Subcutaneous abdominal adipose tissue (tissue), 5 donors: ENCODE measurements around the gene RNASE1.

Experiments used
- H3K27ac ChIP-seq: one replicate; pipeline ENCODE4 v1.7.0; 2013; ENCODE audit warnings: low read depth, mild to moderate bottlenecking, inconsistent platforms, low read length, moderate library complexity
- H3K27me3 ChIP-seq, 5 donors: one replicate each; pipeline ENCODE4 v1.7.0; 2013; ENCODE audit warnings: low read length in 5 of 5, inconsistent platforms in 1 of 5; ENCODE audit not compliant: control insufficient read depth in 5 of 5, insufficient read depth in 4 of 5
- H3K36me3 ChIP-seq, 5 donors: one replicate each; pipeline ENCODE4 v1.7.0; 2013; ENCODE audit warnings: low read length in 5 of 5; ENCODE audit not compliant: control insufficient read depth in 5 of 5, insufficient read depth in 5 of 5
- H3K4me1 ChIP-seq, 5 donors: one replicate each; pipeline ENCODE4 v1.7.0; 2013; ENCODE audit warnings: low read length in 5 of 5, mild to moderate bottlenecking in 3 of 5, moderate library complexity in 1 of 5; ENCODE audit not compliant: control insufficient read depth in 5 of 5, insufficient read depth in 5 of 5
- H3K4me3 ChIP-seq, 5 donors: one replicate each; pipeline ENCODE4 v1.7.0; 2013; ENCODE audit warnings: low read length in 5 of 5, low read depth in 1 of 5
- H3K9ac ChIP-seq, 5 donors: one replicate each; pipeline ENCODE4 v1.7.0; 2013; ENCODE audit warnings: low read length in 5 of 5, mild to moderate bottlenecking in 4 of 5, moderate library complexity in 3 of 5
- H3K9me3 ChIP-seq, 5 donors: one replicate each; pipeline ENCODE4 v1.7.0; 2013; ENCODE audit warnings: low read length in 5 of 5; ENCODE audit not compliant: control insufficient read depth in 5 of 5
- donor health status: healthy.
- donor health status: healthy.
- donor health status: healthy.
- donor health status: healthy.
- donor health status: healthy.

The RNASE1 gene

DNA sequence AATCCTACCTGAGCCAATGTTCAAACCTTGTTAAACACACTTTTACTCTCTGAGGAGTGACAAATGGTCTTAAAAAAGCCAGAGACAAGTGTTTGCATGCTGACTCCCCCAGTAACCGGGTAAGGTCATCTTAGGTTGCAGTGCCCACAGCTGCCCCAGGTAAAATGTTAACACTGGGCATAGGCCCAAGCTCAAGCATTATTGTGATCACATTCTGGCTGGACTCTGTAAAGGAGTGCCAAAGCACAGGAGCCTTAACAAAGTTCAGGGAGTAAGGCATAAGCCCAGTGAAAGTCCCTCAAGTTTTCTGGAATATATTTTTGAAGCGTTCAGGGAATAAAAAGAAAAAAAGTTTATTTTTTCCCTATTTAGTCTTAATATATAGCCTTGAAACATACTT is 48.3 kb downstream of the RNASE1 start:
- Histone ChIP-seq H3K27me3 (no peaks in the 10 kb centered on the region), H3K9ac (no peak overlapping the region), H3K4me1 (peaks cover 0 to 7% (median 0%) of the 10 kb centered on the region in 5 donors), H3K36me3 (no peaks in the 10 kb centered on the region), H3K9me3 (peaks cover 0 to 17% (median 14%) of the 10 kb centered on the region in 5 donors), H3K27ac (no peak overlapping the region), H3K4me3 (no peak overlapping the region)

DNA sequence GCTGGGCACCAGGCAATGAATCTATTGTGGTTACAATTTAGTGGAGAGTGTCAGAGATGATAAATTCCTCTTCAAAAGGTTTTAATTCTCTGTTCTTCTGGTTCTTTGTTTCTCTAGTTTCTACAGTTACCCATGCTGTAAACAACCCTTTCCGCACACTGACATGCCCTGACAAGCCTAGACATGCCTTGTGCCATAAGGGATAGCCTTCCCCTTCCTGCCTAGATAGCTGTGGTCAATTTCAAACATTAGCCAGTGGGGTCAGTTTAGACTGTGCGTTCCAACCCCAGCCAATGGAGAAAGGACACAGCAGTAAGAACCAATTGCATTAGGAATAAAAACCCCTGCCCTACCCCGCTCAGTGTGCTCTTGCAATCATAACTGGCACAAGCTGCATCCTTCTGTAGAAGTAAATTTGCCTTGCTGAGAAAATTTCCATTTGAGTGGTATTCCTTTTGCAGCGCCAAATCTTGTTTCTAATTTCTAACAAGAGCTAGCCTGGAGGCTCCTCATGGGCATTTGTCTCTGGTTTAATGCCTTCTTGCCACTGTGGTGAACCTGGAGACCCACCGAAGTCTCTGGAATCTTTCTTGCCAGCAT is 50.6 kb downstream of the RNASE1 start:
- no peak overlapping the region for H3K9ac ChIP-seq
- no peak overlapping the region for H3K27ac ChIP-seq
- H3K36me3 ChIP-seq: no peaks in the 10 kb centered on the region
- H3K4me1 ChIP-seq: no peaks in the 10 kb centered on the region
- no peak overlapping the region for H3K4me3 ChIP-seq
- H3K9me3 ChIP-seq: peaks cover 0 to 17% (median 14%) of the 10 kb centered on the region in 5 donors
- H3K27me3 ChIP-seq: no peaks in the 10 kb centered on the region
